GM21737 (cell line): ENCODE data around the gene EPB41L4B.
"Not testable (repeated sequence)": the region's sequence is repeated elsewhere in the genome, so short reads cannot be mapped to it uniquely, and the experiment has no call there.

Experiments used
- ATAC-seq: cut with Tn5 transposase; IDR thresholded peaks from one replicate; pipeline ENCODE4 v1.9.1; 2021; ENCODE audit warnings: mild to moderate bottlenecking, moderate library complexity; ENCODE audit not compliant: unreplicated experiment

EPB41L4B gene

DNA sequence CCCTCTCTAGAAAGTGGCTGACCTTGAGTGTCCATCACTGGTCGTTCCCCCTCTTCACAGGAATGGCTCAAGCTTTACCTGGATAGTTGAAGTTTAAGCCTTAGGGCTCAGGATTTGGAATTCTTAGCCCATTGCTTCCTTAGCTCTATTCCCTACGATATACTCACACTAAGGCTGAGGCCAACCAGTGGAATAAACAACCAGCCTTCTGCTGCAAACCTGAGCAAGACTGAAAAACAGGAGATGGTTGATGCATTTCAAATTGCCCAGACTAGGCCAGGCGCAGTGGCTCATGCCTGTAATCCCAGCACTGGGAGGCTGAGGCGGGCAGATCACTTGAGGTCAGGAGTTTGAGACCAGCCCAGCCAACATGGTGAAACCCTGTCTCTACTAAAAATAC, 194.2 kb downstream of the EPB41L4B start:
- not testable (repeated sequence) for ATAC-seq

DNA sequence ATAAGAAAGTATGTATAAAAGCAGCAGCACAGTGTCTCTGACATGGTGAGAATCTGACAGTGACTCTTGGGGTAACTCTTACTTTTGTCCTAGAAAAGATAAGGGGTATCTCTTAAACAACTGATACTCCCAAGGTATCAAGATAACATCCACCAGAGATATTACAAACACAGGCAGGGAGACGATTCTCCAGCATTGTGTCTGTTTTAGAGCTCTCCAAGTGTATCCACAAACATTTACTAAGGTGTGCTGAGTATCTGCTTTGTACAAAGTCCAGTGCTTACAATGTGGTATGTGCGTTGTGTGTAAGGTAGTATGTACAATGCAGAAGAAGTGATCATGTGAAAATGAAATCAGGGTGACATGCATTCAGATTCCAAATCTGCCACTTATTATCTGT, 196.7 kb downstream of the EPB41L4B start:
- ATAC-seq, result no peak

DNA sequence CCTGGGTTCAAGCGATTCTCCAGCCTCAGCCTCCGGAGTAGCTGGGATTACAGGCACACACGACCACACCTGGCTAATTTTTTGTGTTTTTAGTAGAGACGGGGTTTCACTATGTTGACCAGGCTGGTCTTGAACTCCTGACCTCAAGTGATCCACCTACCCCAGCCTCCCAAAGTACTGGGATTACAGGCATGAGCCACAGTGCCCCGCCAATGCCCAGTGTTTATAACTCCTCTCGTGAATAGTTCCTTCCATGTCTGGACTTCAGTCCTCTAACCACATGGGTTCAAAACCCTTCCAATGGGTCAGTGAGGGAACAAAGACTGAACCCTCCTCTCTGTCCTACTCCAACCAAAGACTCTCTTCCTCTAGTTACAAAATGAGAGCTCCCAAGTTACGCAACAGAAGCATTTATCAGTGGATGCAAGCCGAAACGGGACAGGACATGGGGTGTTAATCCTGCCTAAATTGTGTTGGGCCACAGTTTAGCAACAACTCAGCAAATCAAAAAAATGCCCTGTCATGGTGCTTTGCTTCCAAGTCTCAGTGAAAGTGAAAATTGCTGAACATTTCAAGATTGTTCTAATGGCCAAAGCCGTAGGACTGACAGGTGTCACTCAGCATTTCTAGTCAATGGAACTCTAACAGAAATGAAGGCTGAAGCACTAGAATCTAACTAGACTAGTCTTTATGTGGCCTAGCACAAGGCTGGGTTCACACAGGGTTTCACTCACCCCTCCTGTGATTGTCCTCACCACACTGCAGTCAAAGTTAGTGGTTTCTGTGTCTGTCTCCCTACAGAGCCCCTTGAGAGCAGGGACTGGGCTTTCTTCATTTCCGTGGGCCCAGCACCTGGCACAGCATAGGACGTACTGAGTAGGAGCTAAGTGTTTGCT, 197.9 kb downstream of the EPB41L4B start:
- ATAC-seq, result peak; percentile 34
